PC-3 (cell line): Measurements from ENCODE around the gene MGAT5. TPM values are rescaled to one million over a fixed set of nuclear protein-coding genes. Genes with fewer than 3 reads are reported as not detected.

Experiments
- ATAC-seq: fragments of 200-7000 bp; cut with Tn5 transposase; 2 replicates; pipeline ENCODE4 v1.9.1; 2020; ENCODE audit warnings: mild to moderate bottlenecking, moderate library complexity
- BruUV-seq: library from RNA; stranded (reverse); fragments of 400-500 nt; replicated peaks from 2 replicates; lab custom pipeline; 2021; lab: Mats Ljungman, UMichigan
- CTCF ChIA-PET: fragments of 300-600 bp; sonication (Branson Sonifier 250); formaldehyde crosslinking; loops from one replicate; lab custom pipeline; 2022; ENCODE audit warnings: antibody characterized with exemption; lab: Charles Lee
- POLR2A ChIA-PET: fragments of 300-600 bp; sonication (Branson Sonifier 250); formaldehyde crosslinking; loops from one replicate; lab custom pipeline; 2022; ENCODE audit warnings: antibody characterized with exemption; ENCODE audit not compliant: unreplicated experiment; lab: Charles Lee
- DNase-seq: peaks from one replicate; pipeline ENCODE4 v3.0.0-alpha.2; 2015
- H2AFZ ChIP-seq: fragments of 300-600 bp; sonication (generic); 2 replicates; pipeline ENCODE4 v1.6.0; 2016; ENCODE audit warnings: antibody characterized with exemption, low read length
- H3F3A ChIP-seq: fragments of 300-600 bp; sonication (generic); one replicate; pipeline ENCODE4 v1.6.0; 2017; ENCODE audit warnings: antibody characterized with exemption, low read length, control low read depth, mild to moderate bottlenecking; ENCODE audit not compliant: unreplicated experiment
- H3K27ac ChIP-seq: fragments of 300-600 bp; sonication (generic); 2 replicates; pipeline ENCODE4 v1.5.1; 2016; ENCODE audit warnings: mild to moderate bottlenecking, low read length
- H3K27me3 ChIP-seq: fragments of 300-600 bp; sonication (generic); 2 replicates; pipeline ENCODE4 v1.6.1; 2016; ENCODE audit warnings: low read length, mixed read lengths
- H3K36me3 ChIP-seq: fragments of 300-600 bp; sonication (generic); 2 replicates; pipeline ENCODE4 v1.6.1; 2016; ENCODE audit warnings: low read depth, mixed run types, low read length, mixed read lengths
- H3K4me1 ChIP-seq: fragments of 300-600 bp; sonication (generic); 2 replicates; pipeline ENCODE4 v1.5.1; 2016; ENCODE audit warnings: low read length; ENCODE audit not compliant: insufficient read depth
- H3K4me2 ChIP-seq: fragments of 300-600 bp; sonication (generic); 2 replicates; pipeline ENCODE4 v1.6.0; 2016; ENCODE audit warnings: low read length
- H3K4me3 ChIP-seq: fragments of 300-600 bp; sonication (generic); 2 replicates; pipeline ENCODE4 v1.5.1; 2016; ENCODE audit warnings: mild to moderate bottlenecking, low read length, mixed read lengths
- H3K79me2 ChIP-seq: fragments of 300-600 bp; sonication (generic); 2 replicates; pipeline ENCODE4 v1.6.1; 2017; ENCODE audit warnings: low read length, mixed read lengths
- H3K9ac ChIP-seq: fragments of 300-600 bp; sonication (generic); 2 replicates; pipeline ENCODE4 v1.6.0; 2016; ENCODE audit warnings: mild to moderate bottlenecking, low read length
- H3K9me2 ChIP-seq: fragments of 300-600 bp; sonication (generic); replicated peaks from 2 replicates; pipeline ENCODE4 v1.6.1; 2016; ENCODE audit warnings: mixed run types, low read length, mixed read lengths
- H3K9me3 ChIP-seq: fragments of 300-600 bp; sonication (generic); 2 replicates; pipeline ENCODE4 v1.6.1; 2016; ENCODE audit warnings: low read length, mixed read lengths
- H4K20me1 ChIP-seq: fragments of 300-600 bp; sonication (generic); 2 replicates; pipeline ENCODE4 v1.6.1; 2016; ENCODE audit warnings: low read length, mixed read lengths
- EZH2 ChIP-seq: fragments of 300-600 bp; sonication (generic); IDR thresholded peaks from one replicate; pipeline ENCODE4 v1.6.1; 2017; ENCODE audit warnings: antibody characterized with exemption, mild to moderate bottlenecking, low read length; ENCODE audit not compliant: unreplicated experiment
- EZH2phosphoT487 ChIP-seq: fragments of 300-600 bp; sonication (generic); IDR thresholded peaks from 2 replicates; pipeline ENCODE4 v1.6.1; 2018; ENCODE audit warnings: mild to moderate bottlenecking, antibody characterized with exemption, low read length, borderline replicate concordance
- intact Hi-C: fragments of 100-400 bp; cut with micrococcal nuclease; formaldehyde crosslinking; loops from 2 replicates; pipeline ENCODE4 v1.9.0; 2023
- total RNA-seq: library from RNA; depleted of rRNA; stranded (reverse); fragments of >200 nt; gene quantifications from 2 replicates; pipeline ENCODE4 v1.2.3, GENCODE V29; 2014
- TF ChIP-seq, protein P1 (sequence below): fragments of 300-600 bp; sonication (generic); conservative IDR thresholded peaks from 2 replicates; pipeline ENCODE4 v1.5.1; 2017; ENCODE audit warnings: antibody characterized with exemption, low read depth, mild to moderate bottlenecking, low read length

Gene MGAT5
- total RNA-seq, 1 experiment from 2014 or later = 33.8 TPM

DNA sequence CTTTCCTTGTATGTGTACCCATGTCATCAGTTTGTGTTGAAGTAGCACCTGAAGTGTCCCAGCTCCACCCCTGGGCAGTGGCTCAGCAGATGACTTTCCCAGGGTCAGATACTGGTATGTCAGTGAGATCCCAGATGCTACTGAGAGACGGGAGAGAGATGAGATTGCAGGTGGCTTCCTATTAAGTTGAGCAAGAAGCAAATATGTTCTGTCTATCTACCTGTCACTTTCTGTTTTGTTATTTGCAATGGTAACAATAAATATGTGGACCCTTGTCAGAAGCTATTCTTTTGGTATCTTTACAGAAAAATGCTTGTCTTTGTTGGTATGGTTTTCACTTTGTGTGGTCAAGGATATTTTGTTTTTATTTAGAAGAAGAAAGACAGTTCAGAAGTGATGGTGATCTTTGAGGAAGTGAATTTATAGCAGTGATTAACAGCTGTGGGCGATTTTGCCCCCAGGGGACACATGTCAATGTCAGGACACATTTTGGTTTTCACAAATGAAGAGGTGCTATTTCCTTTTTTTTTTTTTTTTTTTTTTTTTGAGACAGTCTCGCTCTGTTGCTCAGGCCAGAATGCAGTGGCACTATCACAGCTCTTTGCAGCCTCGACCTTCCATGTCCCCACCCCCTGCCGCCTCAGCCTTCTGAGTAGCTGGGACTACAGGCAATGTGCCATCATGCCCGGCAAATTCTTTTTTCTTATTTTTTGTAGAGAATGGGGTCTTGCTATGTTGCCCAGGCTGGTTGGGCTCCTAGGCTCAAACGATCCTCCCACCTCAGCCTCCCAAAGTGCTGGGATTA is 21.4 kb downstream of the MGAT5 start:
- Histone ChIP-seq H4K20me1 (no peaks in the 10 kb centered on the region), H3K4me3 (no peak overlapping the region), H3K27me3 (no peaks in the 10 kb centered on the region), H3K27ac (no peak overlapping the region), H3K9me3 (no peaks in the 10 kb centered on the region), H3K9ac (no peak overlapping the region), H3K4me1 (0 out of 2 replicates have a peak, but pooled peaks cover 7% of the 10 kb centered on the region), H3K9me2 (no peaks in the 10 kb centered on the region), H3K79me2 (no peaks in the 10 kb centered on the region), H2AFZ (no peak overlapping the region), H3F3A (no peaks in the 10 kb centered on the region), H3K36me3 (0 out of 2 replicates have a peak, but pooled peaks cover 6% of the 10 kb centered on the region), H3K4me2 (no peak overlapping the region)
- BruUV-seq = no TSS peak
- ATAC-seq (no peak), DNase-seq (no peak)
- intact Hi-C loops = no loop called here
- CTCF ChIA-PET = no interaction called here
- TF ChIP-seq EZH2 (no peak), EZH2phosphoT487 (no peak)
- TF ChIP-seq, protein P1, sequence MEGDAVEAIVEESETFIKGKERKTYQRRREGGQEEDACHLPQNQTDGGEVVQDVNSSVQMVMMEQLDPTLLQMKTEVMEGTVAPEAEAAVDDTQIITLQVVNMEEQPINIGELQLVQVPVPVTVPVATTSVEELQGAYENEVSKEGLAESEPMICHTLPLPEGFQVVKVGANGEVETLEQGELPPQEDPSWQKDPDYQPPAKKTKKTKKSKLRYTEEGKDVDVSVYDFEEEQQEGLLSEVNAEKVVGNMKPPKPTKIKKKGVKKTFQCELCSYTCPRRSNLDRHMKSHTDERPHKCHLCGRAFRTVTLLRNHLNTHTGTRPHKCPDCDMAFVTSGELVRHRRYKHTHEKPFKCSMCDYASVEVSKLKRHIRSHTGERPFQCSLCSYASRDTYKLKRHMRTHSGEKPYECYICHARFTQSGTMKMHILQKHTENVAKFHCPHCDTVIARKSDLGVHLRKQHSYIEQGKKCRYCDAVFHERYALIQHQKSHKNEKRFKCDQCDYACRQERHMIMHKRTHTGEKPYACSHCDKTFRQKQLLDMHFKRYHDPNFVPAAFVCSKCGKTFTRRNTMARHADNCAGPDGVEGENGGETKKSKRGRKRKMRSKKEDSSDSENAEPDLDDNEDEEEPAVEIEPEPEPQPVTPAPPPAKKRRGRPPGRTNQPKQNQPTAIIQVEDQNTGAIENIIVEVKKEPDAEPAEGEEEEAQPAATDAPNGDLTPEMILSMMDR = no peak
- POLR2A ChIA-PET = no interaction called here

DNA sequence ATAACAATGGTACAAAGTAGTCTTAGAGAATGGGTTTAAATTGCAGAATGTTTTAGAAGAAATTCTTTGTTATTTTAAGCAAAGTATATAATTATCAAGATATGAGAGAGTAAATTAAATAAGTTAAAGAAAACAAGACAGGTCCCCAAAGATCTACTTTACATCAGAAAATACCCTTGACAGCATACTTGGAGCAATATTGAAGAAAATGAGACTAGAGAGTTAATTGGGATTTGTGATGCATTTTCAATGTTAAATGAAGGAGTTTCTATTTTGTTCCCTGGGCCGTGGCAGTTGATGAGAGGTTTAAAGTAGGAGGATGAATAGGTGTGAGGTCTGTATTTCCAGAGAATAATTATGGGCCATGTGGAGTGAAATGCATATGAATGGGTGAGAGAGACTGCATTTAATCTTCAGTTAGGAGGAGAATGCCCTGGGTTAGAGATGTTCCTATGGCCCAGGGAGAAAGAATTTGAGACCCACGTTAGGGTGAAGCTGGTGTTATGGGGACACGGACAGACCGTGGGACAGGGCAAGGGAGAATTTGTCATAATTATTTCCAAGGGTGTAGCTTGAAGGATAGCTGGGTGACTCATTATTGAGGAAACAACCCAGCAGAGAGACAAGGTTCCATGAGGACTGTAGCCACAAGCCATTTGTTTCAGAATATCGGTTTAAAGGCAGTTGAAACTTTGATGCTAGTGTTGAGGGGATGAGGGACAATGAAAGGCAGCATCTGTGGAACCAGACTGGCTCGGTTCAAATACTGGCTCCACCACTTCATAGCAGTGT is 22.7 kb downstream of the MGAT5 start:
- Histone ChIP-seq H3K27me3 (no peaks in the 10 kb centered on the region), H3K4me3 (no peak overlapping the region), H3K9ac (no peak overlapping the region), H3K4me2 (no peak overlapping the region), H3K36me3 (0 out of 2 replicates have a peak, but pooled peaks cover 3% of the 10 kb centered on the region), H3K27ac (no peak overlapping the region), H2AFZ (no peak overlapping the region), H3K4me1 (0 out of 2 replicates have a peak, but pooled peaks cover 7% of the 10 kb centered on the region), H3F3A (no peaks in the 10 kb centered on the region), H3K9me2 (no peaks in the 10 kb centered on the region), H3K79me2 (no peaks in the 10 kb centered on the region), H3K9me3 (no peaks in the 10 kb centered on the region), H4K20me1 (no peaks in the 10 kb centered on the region)
- DNase-seq (peak; percentile 11), ATAC-seq (peak; percentile 70)
- ChIA-PET POLR2A (no interaction called here), CTCF (no interaction called here)
- no TSS peak for BruUV-seq
- TF ChIP-seq, protein P1 = no peak
- TF ChIP-seq EZH2phosphoT487 (no peak), EZH2 (no peak)
- intact Hi-C loops = no loop called here
